ENCODE data around the gene SGCB. TPM values are rescaled to one million over a fixed set of nuclear protein-coding genes. Genes with fewer than 3 reads are reported as not detected.
A peak's percentile ranks its signal among the peaks of the same experiment; 100 is the strongest.

Gene SGCB
- total RNA-seq, 2 donors from 2014 or later = 18.2 to 18.8 TPM

- H3K27ac Mint-ChIP-seq = no peak within 1 kb of the TSS
- H3K9me3 Mint-ChIP-seq = no peaks in the 10 kb centered on the region
- peaks cover 9% of the 10 kb centered on the region for H3K4me1 Mint-ChIP-seq (ENCODE audit: low read depth)
- ATAC-seq (replicated peaks in 1 of 2) (peak; percentile 56 to 62), DNase-seq (peak; percentile 1 to 4)
- H3K36me3 Mint-ChIP-seq (ENCODE audit: insufficient read depth in 2 of 2) = no peaks in the 10 kb centered on the region
- H3K27me3 Mint-ChIP-seq (ENCODE audit: low read depth) = peaks cover 65% of the 10 kb centered on the region
- H3K4me3 Mint-ChIP-seq = peak within 1 kb of the TSS; percentile 72 to 73
Measured at GRCh38 chr4:52051213-52051614, 13.1 kb upstream of the SGCB start, which contains the start of gene SPATA18. TSS of gene SPATA18 (plus strand) at chr4:52051304. CDS start at chr4:52051705, 401 bp downstream.

DNA sequence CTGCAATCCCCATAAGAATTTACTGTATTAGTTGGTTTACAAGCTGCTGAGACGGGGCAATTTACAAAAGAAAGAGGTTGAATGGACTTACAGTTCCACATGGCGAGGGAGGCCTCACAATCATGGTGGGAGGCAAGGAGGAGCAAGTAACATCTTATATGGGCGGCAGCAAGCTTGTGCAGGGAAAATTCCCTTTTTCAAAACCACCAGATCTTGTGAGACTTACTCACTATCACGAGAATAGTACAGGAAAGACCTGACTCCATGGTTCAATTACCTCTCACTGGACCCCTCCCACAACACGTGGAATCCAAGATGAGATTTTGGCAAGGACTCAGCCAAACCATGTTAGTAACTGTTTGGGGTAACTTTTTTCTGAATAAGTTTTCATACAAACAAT lies 11.2 kb upstream of the SGCB start:
- Mint-ChIP-seq H3K27ac (no peak overlapping the region), H3K4me3 (no peak overlapping the region), H3K36me3 (ENCODE audit: insufficient read depth in 2 of 2) (no peaks in the 10 kb centered on the region), H3K27me3 (ENCODE audit: low read depth) (peaks cover 58% of the 10 kb centered on the region), H3K4me1 (ENCODE audit: low read depth) (peaks cover 9% of the 10 kb centered on the region), H3K9me3 (no peaks in the 10 kb centered on the region)
- DNase-seq (no peak), ATAC-seq (replicated peaks in 1 of 2) (no peak)

- no peak for ATAC-seq (replicated peaks in 1 of 2)
- Mint-ChIP-seq H3K27ac (no peak overlapping the region), H3K27me3 (ENCODE audit: low read depth) (peaks cover 63% of the 10 kb centered on the region), H3K9me3 (no peaks in the 10 kb centered on the region), H3K36me3 (ENCODE audit: insufficient read depth in 2 of 2) (no peaks in the 10 kb centered on the region), H3K4me3 (no peak overlapping the region), H3K4me1 (ENCODE audit: low read depth) (no peaks in the 10 kb centered on the region)
- DNase-seq = no peak
Measured at GRCh38 chr4:52045028-52045427, 6.9 kb upstream of the SGCB start.

DNA sequence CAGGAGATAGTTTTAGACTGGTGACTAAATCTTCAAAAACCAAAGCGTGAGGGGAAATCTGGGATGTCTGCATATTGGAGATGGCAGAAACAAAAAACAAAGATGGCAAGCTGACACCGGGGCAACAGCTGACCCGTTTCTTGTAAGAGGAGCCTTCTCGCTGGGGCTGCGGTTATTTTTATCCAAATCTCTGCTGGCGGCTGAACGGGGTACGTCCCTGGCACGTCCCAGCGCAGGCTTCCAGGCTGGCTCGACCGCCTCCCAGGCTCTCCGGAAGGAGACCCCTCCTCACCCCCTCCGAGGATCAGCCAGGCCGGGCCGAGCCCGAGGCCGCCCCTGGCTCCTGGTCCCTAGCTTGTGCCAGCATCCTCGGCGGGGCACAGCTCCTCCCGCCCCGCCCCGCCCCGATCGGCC lies 403 bp downstream of the SGCB start:
- Mint-ChIP-seq H3K4me3 (peak overlapping the region; percentile 83 to 98), H3K27me3 (ENCODE audit: low read depth) (peaks cover 31% of the 10 kb centered on the region), H3K27ac (peak overlapping the region; percentile 90), H3K9me3 (no peaks in the 10 kb centered on the region), H3K4me1 (ENCODE audit: low read depth) (peaks cover 25% of the 10 kb centered on the region), H3K36me3 (ENCODE audit: insufficient read depth in 2 of 2) (peaks cover 0 to 9% of the 10 kb centered on the region in 2 donors)
- ATAC-seq (replicated peaks in 1 of 2) (peak; percentile 62 to 63), DNase-seq (no peak)

DNA sequence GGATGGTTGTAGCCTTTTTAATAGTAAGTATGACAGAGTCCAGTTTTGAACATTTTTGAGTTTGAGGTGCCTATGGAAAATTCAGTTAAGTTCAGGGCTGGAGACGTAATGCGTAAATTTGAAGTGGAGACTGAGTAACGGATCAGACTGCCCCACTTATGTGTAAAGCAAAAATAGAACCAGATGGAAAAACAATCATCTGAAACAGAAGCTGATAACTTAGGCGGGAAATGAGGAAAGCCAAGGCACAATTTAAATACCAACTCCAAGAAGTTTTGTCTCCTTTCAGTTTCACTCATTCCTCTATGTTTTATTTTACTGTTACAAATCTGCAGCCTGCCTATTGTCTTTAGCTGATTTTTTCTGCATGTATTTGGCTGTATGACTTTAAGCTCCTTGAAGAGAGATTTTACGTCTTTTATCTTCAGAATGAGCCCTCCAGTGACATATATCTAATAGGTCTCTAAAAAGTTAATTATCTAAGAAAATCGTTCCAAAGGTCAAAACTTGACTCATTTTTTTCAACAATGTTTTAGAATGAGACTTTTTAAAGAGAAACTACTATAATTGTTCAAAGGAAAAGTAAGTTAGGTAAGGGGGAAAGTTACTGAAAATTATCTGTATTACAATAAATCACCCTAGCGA lies 1.1 kb downstream of the SGCB start:
- ATAC-seq (replicated peaks in 1 of 2) (no peak), DNase-seq (no peak)
- peak overlapping the region; percentile 90 for H3K27ac Mint-ChIP-seq
- no peaks in the 10 kb centered on the region for H3K9me3 Mint-ChIP-seq
- H3K4me1 Mint-ChIP-seq (ENCODE audit: low read depth) = peaks cover 25% of the 10 kb centered on the region
- H3K27me3 Mint-ChIP-seq (ENCODE audit: low read depth) = peaks cover 24% of the 10 kb centered on the region
- H3K4me3 Mint-ChIP-seq = peak overlapping the region; percentile 83 to 98
- H3K36me3 Mint-ChIP-seq (ENCODE audit: insufficient read depth in 2 of 2) = peaks cover 0 to 9% of the 10 kb centered on the region in 2 donors

GRCh38 chr4:52035190-52035589 lies 2.9 kb downstream of the SGCB start:
- peaks cover 0 to 13% of the 10 kb centered on the region in 2 donors for H3K36me3 Mint-ChIP-seq (ENCODE audit: insufficient read depth in 2 of 2)
- H3K27ac Mint-ChIP-seq = no peak overlapping the region
- peak overlapping the region in 1 of 2 donors; percentile 35 for H3K4me3 Mint-ChIP-seq
- H3K27me3 Mint-ChIP-seq (ENCODE audit: low read depth) = peaks cover 11% of the 10 kb centered on the region
- H3K9me3 Mint-ChIP-seq = no peaks in the 10 kb centered on the region
- DNase-seq (no peak), ATAC-seq (replicated peaks in 1 of 2) (no peak)
- H3K4me1 Mint-ChIP-seq (ENCODE audit: low read depth) = peaks cover 25% of the 10 kb centered on the region

DNA sequence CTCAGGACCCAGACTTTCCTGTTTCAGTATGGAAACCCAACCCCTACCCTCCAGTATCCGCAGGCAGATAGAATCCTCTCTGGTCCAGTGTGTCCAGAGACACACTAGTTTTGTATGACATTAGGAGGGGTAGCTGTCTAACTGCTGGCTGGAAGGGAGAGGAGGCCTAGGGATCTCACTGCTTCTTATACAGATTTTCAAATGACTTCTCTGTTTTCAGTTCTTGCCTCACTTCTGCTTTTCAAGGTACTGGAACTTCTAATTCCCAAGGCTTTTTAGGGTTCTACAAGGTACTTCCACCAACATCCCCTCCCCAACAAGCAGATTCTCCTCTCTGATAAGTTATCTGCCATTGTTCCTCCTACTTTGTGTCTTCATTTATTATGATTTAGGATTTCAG lies 6.1 kb downstream of the SGCB start:
- ATAC-seq (replicated peaks in 1 of 2) = no peak
- no peak overlapping the region for H3K4me3 Mint-ChIP-seq
- H3K9me3 Mint-ChIP-seq = no peaks in the 10 kb centered on the region
- H3K4me1 Mint-ChIP-seq (ENCODE audit: low read depth) = peaks cover 19% of the 10 kb centered on the region
- no peak overlapping the region for H3K27ac Mint-ChIP-seq
- peaks cover 2 to 20% of the 10 kb centered on the region in 2 donors for H3K36me3 Mint-ChIP-seq (ENCODE audit: insufficient read depth in 2 of 2)
- no peaks in the 10 kb centered on the region for H3K27me3 Mint-ChIP-seq (ENCODE audit: low read depth)
- DNase-seq = no peak

- Mint-ChIP-seq H3K27me3 (ENCODE audit: low read depth) (no peaks in the 10 kb centered on the region), H3K27ac (no peak overlapping the region), H3K9me3 (no peaks in the 10 kb centered on the region), H3K36me3 (ENCODE audit: insufficient read depth in 2 of 2) (peaks cover 2 to 14% of the 10 kb centered on the region in 2 donors), H3K4me3 (no peak overlapping the region), H3K4me1 (ENCODE audit: low read depth) (no peaks in the 10 kb centered on the region)
- ATAC-seq (replicated peaks in 1 of 2) (no peak), DNase-seq (no peak)
Measured at GRCh38 chr4:52028970-52029369, 9.1 kb downstream of the SGCB start.

- Mint-ChIP-seq H3K4me1 (ENCODE audit: low read depth) (no peaks in the 10 kb centered on the region), H3K9me3 (no peaks in the 10 kb centered on the region), H3K36me3 (ENCODE audit: insufficient read depth in 2 of 2) (no peaks in the 10 kb centered on the region), H3K27me3 (ENCODE audit: low read depth) (no peaks in the 10 kb centered on the region), H3K4me3 (no peak within 1 kb of the TSS), H3K27ac (peak within 1 kb of the TSS; percentile 14)
- DNase-seq (no peak), ATAC-seq (replicated peaks in 1 of 2) (no peak)
Measured at GRCh38 chr4:52019936-52020657, 18.0 kb downstream of the SGCB start, which contains the start of gene LRRC66. TSS of gene LRRC66 (minus strand) at chr4:52020363. CDS start at chr4:52017613, 2,750 bp downstream.

DNA sequence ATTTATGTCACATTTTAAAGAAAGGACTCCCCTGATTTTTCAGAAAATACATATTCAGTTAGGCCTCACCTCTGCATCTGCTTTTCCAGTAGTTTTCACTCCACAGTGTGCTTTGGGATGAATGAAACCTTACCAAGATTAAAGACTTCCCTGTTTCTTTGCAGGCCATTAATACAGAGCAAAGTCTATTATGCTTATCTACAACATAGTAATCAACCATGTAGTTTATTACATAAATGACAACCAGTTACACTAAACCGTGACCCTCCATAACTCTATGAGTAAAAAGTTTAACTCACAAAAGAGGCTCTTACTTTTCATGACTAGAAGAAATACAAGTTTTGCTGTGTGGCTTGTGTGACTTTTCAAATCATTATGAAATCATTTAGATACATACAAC lies 20.3 kb downstream of the SGCB start:
- H3K4me1 Mint-ChIP-seq (ENCODE audit: low read depth) = no peaks in the 10 kb centered on the region
- DNase-seq (no peak), ATAC-seq (replicated peaks in 1 of 2) (no peak)
- no peaks in the 10 kb centered on the region for H3K9me3 Mint-ChIP-seq
- H3K27ac Mint-ChIP-seq = no peak overlapping the region
- no peaks in the 10 kb centered on the region for H3K36me3 Mint-ChIP-seq (ENCODE audit: insufficient read depth in 2 of 2)
- H3K4me3 Mint-ChIP-seq = no peak overlapping the region
- H3K27me3 Mint-ChIP-seq (ENCODE audit: low read depth) = no peaks in the 10 kb centered on the region

GRCh38 chr4:52016981-52017380 lies 21.1 kb downstream of the SGCB start:
- ATAC-seq (replicated peaks in 1 of 2) = no peak
- no peak for DNase-seq
- Mint-ChIP-seq H3K9me3 (no peaks in the 10 kb centered on the region), H3K4me1 (ENCODE audit: low read depth) (no peaks in the 10 kb centered on the region), H3K36me3 (ENCODE audit: insufficient read depth in 2 of 2) (no peaks in the 10 kb centered on the region), H3K27me3 (ENCODE audit: low read depth) (no peaks in the 10 kb centered on the region), H3K27ac (no peak overlapping the region), H3K4me3 (no peak overlapping the region)

GRCh38 chr4:52015366-52015765 lies 22.7 kb downstream of the SGCB start:
- Mint-ChIP-seq H3K9me3 (no peaks in the 10 kb centered on the region), H3K4me3 (no peak overlapping the region), H3K27ac (no peak overlapping the region), H3K4me1 (ENCODE audit: low read depth) (no peaks in the 10 kb centered on the region), H3K27me3 (ENCODE audit: low read depth) (no peaks in the 10 kb centered on the region), H3K36me3 (ENCODE audit: insufficient read depth in 2 of 2) (no peaks in the 10 kb centered on the region)
- DNase-seq (no peak), ATAC-seq (replicated peaks in 1 of 2) (no peak)

- no peak for DNase-seq
- no peaks in the 10 kb centered on the region for H3K36me3 Mint-ChIP-seq (ENCODE audit: insufficient read depth in 2 of 2)
- no peak overlapping the region for H3K27ac Mint-ChIP-seq
- no peaks in the 10 kb centered on the region for H3K27me3 Mint-ChIP-seq (ENCODE audit: low read depth)
- H3K4me3 Mint-ChIP-seq = no peak overlapping the region
- no peaks in the 10 kb centered on the region for H3K4me1 Mint-ChIP-seq (ENCODE audit: low read depth)
- no peaks in the 10 kb centered on the region for H3K9me3 Mint-ChIP-seq
- ATAC-seq (replicated peaks in 1 of 2) = no peak
Measured at GRCh38 chr4:52014903-52015302, 23.2 kb downstream of the SGCB start.
